GM18951 (cell line): ENCODE results near the gene ACAP2.

Source experiments
- POLR2A ChIP-seq: IDR thresholded peaks from 4 replicates; pipeline ENCODE4 v1.6.1; 2011; ENCODE audit warnings: mild to moderate bottlenecking; ENCODE audit not compliant: insufficient read length, insufficient read depth; ENCODE audit errors: extremely low read depth
- in situ Hi-C: fragments of 300-500 bp; cut with MboI; formaldehyde crosslinking; loops from one replicate; pipeline ENCODE4 v1.12.0; 2022; ENCODE audit warnings: low sequenced_read_pairs, mixed read lengths, inconsistent platforms; ENCODE audit not compliant: unreplicated experiment

Gene ACAP2

DNA sequence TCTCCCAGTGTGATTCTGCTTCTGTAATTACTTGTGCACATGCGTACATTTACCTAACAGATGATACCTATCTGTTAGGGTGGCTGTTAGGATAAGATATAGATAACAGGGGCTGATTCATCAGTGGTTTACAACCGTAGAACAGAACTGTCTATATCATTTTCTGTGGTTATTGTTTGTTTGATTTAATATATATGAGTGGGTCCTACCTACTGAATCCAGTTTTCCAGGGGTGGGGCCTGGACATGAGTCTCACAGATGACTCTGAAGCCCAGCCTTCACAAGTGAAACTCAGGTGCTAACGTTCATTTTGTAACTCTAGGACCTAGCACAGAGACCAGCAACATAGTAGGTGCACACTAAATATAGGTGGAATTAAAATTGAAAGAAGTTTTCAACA is 10.4 kb upstream of the ACAP2 start:
- in situ Hi-C loops, result no loop called here
- no peak for TF ChIP-seq POLR2A

DNA sequence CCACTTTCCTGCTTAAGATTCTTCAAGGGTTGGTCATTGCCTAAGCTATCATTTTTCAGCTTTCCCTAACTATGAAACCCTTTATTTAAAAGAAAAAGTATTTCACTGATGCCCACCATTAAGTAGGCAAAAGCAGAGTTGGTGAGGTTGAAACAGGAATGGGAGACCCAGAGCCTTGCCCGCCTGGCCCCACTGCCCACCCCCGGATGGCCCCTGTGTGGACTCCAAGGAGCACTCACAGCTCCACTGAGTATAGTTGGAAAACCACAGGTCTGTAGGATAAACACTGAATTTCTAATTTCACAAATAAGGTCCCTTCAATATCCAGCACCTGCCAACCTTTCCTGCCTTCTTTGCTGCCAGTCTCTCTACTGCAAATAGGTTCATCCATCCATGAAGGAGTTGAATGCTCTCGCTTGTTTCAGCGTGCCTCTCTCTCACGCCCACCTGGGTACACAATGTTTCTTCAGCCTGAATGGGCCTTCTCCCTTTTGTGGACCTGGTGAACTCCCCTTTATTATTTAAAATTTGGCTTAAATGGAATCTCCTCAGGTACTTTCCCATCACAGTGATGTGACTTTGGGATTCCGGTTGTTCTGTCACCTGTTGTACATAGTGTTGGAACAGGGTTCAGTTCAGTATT is 8.7 kb upstream of the ACAP2 start:
- TF ChIP-seq POLR2A, result no peak
- in situ Hi-C loops, result no loop called here

DNA sequence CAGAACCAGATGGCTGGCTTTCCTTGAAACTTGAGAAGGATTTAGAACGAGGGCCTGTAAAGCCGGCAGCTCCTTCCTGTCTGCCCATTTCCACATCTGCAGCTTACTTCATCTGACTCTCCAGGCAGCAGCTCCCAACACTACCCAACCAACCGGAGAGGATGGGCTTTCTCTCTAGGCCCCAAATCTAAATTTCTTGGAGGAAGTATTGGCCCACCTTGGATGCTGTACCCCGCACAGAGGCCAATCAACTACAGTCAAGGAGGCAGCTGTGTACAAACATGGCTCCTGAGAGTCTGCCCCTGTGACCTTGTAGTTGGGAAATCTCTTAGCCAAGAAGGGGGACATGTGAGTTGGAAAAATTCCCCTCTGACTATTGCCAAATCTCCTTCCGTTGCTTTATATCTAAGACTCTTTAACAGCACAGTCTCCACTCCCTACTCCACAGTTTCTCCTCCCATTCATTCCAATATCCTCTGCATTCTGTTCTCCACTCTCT is 8.0 kb upstream of the ACAP2 start:
- no peak for TF ChIP-seq POLR2A
- in situ Hi-C loops, result no loop called here

DNA sequence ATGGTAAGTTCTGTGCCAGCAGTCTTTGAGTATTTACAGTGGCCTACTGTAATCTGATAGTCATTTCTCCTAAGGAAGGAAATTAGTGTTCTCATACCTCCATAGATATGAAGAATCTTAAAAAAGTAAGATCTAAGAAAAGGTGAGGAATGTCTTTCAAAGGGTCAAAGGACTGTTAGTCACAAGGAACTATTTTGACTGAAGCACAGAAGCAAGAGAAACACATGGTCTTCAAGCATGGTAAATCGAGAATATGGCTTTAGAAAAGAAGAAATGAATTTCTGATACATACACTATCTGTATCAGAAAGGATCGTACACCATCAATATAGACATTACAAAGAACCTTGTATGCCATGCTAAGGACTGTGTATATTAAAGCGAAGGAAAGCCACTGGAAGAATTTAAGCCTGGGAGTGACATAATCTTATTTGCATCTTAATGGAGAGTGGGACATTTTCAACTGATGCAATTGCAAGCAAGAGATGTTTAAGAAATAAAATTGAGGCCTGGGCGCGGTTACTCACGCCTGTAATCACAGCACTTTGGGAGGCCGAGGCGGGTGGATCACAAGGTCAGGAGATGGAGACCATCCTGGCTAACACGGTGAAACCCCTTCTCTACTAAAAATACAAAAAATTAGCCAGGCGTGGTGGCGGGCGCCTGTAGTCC is 5.5 kb upstream of the ACAP2 start:
- in situ Hi-C loops, result no loop called here
- TF ChIP-seq POLR2A, result no peak

DNA sequence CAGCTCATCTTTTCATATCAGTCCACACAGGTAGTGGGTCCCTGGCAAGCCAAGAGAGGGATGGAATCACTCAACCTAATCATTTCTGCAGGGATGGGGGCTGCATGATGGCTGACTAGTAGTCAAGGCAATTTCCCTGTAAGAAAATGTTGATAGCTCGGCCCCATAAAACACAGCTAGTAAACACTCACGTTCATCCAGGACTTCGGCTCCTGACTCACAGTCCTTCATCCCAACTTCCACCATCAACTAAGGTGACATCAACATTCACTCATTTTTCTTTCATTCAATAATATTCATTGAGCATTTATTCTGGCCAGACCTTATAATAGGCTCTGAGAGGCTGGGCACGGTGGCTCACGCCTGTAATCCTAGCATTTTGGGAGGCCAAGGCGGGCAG is 4.4 kb upstream of the ACAP2 start:
- in situ Hi-C loops, result no loop called here
- no peak for TF ChIP-seq POLR2A

DNA sequence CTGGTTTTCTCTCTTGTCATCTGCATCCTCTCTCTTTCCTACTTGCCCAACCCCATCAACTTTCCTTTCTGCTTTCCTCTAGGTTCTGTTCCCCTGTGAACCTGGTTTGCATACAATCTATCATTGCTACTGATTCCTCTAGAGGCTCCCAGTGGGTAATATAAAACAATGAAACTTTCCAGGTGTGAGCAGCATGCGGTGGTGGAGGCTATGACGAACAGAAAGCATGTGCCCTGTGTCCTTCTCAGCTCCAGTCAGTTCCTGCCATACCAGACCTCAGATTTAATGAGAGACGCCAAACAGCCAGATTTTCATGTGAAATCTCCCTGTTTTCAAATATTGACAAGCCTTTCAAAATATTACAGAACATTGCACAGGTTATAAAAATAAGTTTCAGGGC is 3.5 kb upstream of the ACAP2 start:
- TF ChIP-seq POLR2A, result no peak
- in situ Hi-C loops, result no loop called here

DNA sequence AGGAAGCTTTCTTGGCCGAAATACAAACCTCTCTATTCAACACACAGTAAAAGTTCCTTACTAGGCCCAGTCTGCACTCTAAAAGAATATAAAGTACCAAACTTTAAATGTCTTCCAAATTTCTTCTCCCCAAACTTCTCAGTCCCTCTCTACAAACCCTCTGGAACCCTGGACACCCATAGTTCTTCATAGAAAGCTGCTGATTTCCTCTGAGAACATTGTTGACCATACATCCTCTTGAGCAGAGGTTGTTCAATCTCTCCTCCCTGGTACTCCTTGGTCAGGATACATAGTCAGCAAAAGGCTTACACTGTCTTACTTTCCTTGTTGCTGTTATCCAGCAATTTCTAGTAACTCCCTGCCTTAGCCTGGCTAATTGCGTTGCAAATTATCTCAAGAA is 3.1 kb upstream of the ACAP2 start:
- no peak for TF ChIP-seq POLR2A

DNA sequence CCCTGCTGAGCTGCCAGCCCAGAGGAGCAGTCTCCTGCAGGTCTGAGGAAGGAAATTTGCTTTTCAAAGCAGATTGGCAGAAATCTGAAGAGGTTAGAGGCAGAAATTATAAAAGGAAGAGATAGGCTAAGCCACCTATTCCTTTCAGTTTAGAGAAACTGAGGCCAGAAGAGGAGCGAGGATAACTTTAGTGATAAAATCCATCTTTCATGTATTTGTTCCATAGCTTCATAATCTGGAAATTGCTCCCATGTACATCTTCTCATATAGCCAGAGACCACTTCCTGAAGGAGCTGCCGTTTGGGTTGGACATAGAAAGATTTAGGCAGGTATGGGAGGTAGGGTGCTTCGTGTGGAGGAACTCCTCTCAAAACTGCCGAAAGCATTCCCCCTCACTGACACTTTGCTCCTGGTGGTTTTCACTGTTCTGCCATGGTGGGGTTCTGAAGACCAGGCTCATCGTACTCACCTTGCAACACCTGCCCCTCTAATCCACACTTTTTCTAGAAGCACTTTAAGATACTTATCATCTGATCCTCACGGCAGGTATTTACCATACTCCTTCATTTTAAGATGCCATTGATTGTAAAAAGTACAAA is 670 bp upstream of the ACAP2 start:
- in situ Hi-C loops, result no loop called here
- TF ChIP-seq POLR2A, result no peak

More for the DNA sequence above, 3.1 kb upstream of the ACAP2 start:
- in situ Hi-C loops, result no loop called here

DNA sequence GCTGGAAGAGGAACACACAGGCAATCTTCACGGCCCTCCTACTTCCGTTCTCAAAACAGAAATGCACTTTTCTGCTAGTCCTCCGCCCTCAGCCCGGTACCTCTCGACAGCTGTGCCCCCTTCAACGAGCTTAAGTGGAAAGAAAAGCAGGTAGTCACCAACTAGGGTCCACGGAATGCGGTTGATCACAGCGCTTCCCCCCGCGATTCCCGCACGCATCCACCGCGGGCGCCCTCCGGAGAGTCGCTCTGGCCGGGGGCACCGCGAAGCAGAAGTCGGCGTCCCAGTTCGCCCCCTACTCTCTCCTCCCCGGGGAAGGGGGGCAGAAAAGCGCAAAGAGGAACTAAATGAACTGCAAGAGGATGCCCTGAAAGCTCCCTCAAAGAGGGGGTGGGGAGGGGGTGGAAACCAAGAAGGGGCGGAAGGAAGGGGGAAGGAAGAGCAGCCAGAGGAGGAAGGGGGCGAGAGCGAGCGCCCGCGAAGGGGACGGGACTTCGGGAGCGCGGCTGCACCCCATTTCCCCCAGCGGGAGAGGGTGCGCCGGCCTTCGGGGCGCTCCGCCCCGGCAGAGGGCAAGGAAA is 738 bp downstream of the ACAP2 start:
- in situ Hi-C loops, result no loop called here

DNA sequence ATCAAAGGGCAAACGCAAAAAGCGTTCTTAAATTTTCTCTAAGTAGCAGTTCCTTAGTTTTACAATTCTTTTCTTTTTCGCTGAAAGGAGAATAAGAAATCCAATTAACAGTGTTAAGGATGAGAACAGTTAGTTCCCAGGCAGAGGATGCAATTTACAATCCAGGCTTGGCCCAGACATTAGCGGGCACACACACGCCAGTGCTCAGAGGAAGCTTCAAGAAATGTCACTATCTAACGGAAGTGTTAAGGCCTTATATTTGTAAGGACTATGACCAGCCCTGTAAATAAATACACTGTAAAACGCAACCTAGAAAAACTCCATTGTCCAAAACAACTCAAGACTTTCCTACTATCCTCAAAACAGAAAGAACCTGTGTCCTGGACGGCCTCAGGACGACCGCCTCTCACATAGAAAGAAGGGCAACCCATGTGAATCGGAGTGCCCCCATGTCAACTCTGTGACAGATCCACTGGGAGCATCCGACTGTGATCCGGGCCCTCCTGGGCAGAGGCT is 1.3 kb downstream of the ACAP2 start:
- no peak for TF ChIP-seq POLR2A
- in situ Hi-C loops, result no loop called here

More for the DNA sequence above, 738 bp downstream of the ACAP2 start:
- no peak for TF ChIP-seq POLR2A

DNA sequence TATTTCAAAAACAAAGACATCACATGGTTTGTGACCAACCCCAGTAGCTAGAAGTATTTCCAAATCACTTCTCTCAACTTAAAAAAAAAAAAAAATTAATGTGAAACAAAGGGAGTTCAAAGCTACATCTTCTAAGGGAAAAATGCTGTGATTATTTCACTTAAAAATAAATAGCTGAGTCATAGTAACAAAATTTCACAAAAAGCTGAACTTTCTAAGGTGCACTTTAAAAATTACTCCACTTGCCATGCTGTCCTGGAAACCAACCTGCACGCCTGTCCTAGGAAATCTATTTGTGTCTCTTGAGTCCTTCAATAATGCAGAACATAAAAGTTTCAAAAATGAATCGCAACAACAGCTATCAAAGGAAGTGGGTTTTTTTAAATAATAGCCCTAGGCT is 1.8 kb downstream of the ACAP2 start:
- in situ Hi-C loops, result no loop called here
- no peak for TF ChIP-seq POLR2A

DNA sequence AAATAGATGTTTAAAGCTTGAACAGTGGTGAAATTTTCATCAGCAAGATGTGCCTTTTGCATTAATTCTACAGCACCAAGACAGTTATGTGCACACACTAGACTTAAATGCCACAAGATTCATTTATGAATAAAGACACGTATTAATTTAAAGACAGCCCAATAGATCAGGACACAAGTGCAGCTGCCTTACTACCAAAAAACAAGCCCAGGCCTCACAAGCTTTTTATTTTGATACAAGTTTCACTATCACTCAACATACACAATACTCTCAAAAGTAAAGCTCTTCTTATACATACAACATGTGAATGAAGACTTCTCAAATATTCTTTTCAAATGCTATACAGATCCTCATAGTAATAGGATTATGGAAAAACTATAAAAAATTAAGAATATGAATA is 2.4 kb downstream of the ACAP2 start:
- no peak for TF ChIP-seq POLR2A
- in situ Hi-C loops, result no loop called here

DNA sequence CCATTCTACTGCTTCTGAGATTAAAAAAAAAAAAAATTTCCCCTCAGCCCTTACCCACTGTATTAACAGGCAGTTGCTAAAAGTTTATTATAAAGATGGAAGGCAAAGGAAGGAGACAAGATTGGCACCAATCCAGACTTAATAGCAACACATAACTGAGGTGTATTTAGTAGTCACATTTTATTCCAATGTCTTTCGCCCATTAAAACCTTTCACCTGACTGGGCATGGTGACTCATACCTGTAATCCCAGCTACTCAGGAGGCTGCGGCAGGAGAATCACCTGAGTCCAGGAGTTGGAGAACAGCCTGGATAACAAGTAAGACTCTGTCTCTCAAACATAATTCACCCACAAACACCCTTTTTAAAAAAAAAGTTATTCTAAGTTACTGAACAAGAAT is 4.4 kb downstream of the ACAP2 start:
- TF ChIP-seq POLR2A, result no peak
- in situ Hi-C loops, result no loop called here
